Fibroblast of mammary gland (primary cell): Measurements from ENCODE around the gene GSTK1.

ENCODE experiments used
- DNase-seq: peaks from one replicate; pipeline ENCODE4 v3.0.0-alpha.2; 2010; ENCODE audit warnings: low read depth
- H3K4me3 ChIP-seq: 2 replicates; pipeline ENCODE4 v1.5.1; 2011; ENCODE audit warnings: low read depth, mild to moderate bottlenecking, low read length, moderate library complexity; ENCODE audit not compliant: control insufficient read depth
- TF ChIP-seq, protein P1 (sequence below): conservative IDR thresholded peaks from 2 replicates; pipeline ENCODE4 v1.5.1; 2011; ENCODE audit warnings: low read depth, low read length, inconsistent platforms; ENCODE audit not compliant: control insufficient read depth, insufficient read depth

GSTK1 gene

DNA sequence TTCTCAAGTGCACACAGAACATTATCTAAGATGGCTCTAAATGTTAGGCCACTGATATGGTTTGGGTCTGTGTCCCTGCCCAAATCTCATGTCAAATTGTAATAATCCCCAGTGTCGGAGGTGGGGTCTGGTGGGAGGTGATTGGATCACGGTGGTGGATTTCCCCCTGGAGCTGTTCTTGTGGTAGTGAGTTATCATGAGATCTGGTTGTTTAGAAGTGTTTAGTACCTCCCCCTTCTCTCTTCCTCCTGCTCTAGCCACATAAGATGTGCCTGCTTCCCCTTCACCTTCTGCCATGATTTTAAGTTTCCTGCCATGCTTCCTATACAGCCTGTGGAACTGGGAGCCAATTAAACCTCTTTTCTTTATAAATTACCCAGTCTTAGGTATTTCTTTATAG lies 11.2 kb upstream of the GSTK1 start:
- no peak overlapping the region for H3K4me3 ChIP-seq
- no peak for DNase-seq

DNA sequence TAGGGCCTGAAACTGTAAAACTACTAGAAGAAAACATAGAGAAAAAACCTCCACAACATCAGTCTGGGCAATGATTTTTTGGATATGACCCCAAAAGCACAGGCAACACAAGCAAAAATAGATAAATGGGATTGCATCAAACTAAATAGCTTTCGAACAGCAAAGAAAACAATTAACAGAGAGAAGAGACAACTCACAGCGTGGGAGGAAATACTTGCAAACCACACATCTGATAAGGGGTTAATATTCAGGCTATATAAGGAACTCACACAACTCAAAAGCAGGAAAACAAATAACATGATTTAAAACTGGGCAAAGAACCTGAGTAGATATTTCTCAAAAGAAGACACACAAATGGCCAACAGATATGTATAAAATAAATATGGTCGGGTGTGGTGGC lies 7.7 kb upstream of the GSTK1 start:
- TF ChIP-seq, protein P1, sequence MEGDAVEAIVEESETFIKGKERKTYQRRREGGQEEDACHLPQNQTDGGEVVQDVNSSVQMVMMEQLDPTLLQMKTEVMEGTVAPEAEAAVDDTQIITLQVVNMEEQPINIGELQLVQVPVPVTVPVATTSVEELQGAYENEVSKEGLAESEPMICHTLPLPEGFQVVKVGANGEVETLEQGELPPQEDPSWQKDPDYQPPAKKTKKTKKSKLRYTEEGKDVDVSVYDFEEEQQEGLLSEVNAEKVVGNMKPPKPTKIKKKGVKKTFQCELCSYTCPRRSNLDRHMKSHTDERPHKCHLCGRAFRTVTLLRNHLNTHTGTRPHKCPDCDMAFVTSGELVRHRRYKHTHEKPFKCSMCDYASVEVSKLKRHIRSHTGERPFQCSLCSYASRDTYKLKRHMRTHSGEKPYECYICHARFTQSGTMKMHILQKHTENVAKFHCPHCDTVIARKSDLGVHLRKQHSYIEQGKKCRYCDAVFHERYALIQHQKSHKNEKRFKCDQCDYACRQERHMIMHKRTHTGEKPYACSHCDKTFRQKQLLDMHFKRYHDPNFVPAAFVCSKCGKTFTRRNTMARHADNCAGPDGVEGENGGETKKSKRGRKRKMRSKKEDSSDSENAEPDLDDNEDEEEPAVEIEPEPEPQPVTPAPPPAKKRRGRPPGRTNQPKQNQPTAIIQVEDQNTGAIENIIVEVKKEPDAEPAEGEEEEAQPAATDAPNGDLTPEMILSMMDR = no peak

More for the DNA sequence above, 11.2 kb upstream of the GSTK1 start:
- TF ChIP-seq, protein P1 = no peak

DNA sequence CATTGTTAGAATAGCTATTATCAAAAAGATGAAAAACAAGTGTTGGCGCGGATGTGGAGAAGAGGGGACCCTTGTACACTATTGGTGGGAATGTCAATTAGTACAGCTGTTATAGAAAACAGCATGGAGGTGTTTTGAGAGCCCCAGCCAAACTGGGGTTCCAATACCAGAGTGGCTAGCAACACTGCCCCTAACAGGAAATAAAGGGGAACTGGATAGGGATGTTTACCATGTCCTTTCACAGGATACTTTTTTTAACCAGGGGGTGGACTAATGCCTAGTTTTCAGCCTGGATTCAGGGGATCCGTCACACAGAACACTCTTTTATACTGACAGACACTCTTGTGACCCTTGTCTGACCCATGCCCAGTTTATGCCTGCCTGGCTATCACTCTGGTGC lies 6.9 kb upstream of the GSTK1 start:
- no peak for DNase-seq
- TF ChIP-seq, protein P1 = peak; percentile 14
- H3K4me3 ChIP-seq = no peak overlapping the region

More for the DNA sequence above, 7.7 kb upstream of the GSTK1 start:
- no peak overlapping the region for H3K4me3 ChIP-seq
- DNase-seq = no peak

DNA sequence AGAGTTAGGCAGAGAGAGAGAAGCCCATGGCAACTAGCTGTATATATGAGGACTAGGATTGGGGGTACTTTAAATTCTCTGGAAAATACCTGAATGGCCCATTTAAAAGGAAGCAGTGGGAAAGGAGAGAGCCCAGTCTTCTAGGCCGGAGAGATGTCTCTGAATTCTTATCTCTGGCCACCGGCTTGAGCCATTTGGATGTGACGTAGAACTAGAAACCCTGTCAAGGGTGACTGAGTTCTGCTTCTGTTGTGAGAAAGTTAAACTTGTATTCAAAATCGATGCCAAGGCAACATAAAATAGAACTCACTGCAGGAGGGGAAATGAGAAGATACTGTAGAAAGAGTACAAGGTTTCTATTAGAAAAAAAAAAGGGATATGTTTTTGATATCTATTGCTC lies 6.3 kb upstream of the GSTK1 start:
- no peak for DNase-seq
- H3K4me3 ChIP-seq = no peak overlapping the region
- TF ChIP-seq, protein P1 = no peak

DNA sequence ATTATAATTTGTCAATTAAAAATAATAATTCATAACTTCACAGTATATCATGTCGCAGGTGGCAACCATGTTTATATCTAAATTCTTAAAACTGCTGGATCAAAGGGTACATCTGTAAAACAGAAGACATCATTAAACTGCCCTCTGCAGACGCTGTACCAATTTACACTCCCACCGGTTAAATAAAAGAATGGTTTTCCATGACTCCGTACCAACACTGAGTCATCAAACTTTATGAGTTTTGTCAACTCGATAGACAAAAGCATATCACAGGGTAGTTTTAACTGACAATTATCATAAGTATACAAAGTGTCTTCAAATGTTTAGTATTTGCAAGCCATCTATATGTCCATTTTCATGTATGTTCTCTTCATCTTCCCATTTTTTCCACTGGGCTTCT lies 5.7 kb upstream of the GSTK1 start:
- no peak overlapping the region for H3K4me3 ChIP-seq
- TF ChIP-seq, protein P1 = no peak
- no peak for DNase-seq

DNA sequence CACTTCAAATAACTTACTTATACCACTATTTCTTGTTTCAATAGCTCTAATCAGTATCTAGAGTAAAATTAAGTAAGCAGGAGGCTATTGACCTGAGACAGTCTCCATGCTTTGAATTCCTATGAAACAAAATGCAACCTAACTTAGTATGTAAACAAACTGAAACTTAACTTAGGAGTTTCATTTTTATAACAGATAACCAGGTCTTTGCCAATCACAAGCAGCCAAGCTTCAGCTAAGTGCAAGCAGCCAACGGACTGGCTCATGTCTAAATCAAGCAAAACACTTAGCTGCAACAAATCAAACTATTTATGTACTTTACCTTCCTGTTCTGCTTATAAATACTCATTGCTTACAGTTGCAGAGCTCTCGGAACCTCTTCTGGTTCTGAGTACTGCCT lies 4.4 kb upstream of the GSTK1 start:
- DNase-seq = no peak
- TF ChIP-seq, protein P1 = no peak
- no peak overlapping the region for H3K4me3 ChIP-seq

DNA sequence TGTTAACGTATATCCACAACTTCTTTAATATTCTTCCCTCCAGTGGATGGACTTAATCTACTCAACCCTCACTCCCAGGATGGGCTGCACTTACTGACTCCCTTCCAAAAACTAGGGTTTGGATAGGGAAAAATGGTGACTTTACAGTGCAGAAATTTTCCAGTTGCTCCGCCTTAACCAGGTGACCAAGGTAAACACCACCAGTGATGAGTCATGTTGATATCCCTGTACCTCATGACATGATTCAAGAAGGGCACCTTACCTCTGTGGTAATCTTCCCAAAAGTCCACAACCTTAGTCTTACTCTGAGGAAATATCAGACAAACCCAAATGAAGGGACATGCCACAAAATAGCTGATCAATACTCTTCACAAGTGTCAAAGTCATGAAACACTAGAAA lies 3.5 kb upstream of the GSTK1 start:
- TF ChIP-seq, protein P1 = no peak
- no peak overlapping the region for H3K4me3 ChIP-seq
- DNase-seq = no peak
